Stimulated activated CD4-positive, alpha-beta T cell treated with anti-CD3 and anti-CD28 coated beads, Interleukin-1b, Interleukin-23, amount 100 ng/mL, for 48 hours (primary cell): ENCODE results near the gene EP400.
"Not testable (repeated sequence)": the region's sequence is repeated elsewhere in the genome, so short reads cannot be mapped to it uniquely, and the experiment has no call there.

Experiments used
- DNase-seq: peaks from one replicate; pipeline ENCODE4 v3.0.0-alpha.2; 2020

The EP400 gene

DNA sequence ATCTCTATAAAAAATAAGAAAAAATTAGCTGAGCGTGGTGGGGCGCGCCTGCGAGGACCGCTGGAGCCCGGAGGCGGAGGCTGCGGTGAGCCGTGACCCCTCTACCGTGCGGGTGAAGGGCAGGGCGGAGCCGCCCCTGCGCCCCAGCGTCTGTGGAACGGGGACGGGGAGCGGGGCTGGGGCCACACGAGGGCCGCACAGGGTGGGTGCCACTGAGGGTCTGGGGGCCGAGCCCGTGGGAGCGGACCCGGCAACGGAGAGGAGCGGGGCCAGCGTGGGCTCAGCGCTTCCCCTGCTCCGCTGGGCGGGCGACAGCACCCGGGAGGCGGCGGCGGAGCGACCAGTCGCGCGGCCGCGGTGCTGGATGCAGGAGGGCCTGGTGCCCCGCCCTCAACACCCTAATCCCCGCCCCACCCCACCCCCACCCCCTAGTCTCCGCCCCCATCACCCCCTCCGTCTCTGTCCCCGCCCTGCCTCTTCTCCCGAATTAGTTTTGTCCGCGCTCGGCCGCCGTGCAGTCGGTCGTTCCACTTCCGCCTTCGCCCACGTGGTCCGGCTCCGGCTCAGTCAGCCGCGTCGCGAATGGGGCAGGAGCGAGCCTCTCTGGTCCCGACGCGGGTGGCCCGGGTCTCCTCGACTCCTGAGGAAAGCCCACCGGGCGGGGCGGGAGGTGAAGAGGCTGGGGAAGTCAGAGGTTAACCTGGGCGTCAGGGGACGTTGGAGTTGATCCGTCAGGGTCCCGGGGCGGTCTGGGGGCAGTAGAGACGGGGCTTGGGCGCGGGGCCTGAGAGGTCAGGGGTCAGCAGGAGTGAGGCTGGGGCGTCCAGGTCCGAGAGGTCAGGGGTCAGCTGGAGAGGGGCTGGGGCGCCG is 20.8 kb upstream of the EP400 start, which contains the start of gene PUS1:
Gene PUS1, plus strand, starts transcription at position 566 of the 870 bp plus-strand sequence. CDS start 447 bp downstream, outside the sequence.
- DNase-seq, result peak; percentile 95

DNA sequence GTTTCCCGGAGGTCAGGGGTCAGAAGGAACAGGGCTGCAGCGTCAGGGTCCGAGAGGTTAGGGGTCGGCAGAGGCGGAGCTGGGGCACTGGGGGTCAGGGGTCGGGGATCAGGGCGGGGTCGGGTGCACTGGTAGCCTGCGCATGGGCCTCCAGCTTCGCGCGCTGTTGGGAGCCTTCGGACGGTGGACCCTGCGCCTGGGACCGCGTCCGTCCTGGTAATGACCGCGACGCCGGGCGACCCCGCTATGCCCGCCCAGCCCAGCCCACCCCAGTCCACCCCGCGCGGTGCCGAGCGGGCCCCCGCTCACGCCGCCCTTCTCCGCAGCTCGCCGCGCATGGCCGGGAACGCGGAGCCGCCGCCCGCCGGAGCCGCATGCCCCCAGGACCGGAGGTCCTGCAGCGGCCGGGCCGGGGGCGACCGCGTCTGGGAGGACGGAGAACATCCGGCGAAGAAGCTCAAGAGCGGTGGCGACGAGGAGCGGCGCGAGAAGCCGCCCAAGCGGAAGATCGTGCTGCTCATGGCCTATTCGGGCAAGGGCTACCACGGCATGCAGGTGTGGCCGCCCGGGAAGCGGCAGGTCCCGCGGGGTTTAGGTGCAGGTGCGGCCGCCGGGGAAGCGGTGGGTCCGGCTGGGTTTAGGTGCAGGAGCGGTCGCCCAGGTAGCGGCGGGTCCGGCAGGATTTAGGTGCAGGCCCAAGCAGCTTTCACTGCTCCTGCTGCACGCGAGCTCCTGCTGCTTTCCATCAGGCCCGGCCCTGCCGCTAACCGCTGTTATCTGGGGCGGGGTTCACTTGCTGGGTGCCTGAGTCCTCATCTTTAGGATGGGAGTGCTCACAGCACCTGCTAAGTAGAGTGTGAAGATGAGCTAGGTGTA is 19.9 kb upstream of the EP400 start:
- peak; percentile 25 for DNase-seq

DNA sequence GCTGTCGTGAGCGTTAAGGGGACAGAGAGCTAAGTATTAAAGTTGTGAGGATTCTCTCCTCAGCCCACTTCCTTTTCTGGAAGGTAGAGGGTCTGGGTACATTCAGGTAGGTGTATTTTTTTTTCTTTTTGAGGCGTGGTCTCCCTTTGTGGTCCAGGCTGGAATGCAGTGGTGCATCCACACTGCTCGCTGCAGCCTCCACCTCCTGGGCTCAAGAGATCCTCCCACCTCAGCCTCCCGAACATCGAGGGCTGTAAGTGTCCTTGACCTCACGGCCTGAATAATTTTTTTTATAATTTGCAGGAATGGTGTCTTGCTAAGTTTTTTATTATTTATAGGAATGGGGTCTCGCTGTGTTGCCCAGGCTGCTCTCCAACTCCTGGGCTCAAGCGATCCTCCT is 19.2 kb upstream of the EP400 start:
- DNase-seq, result no peak

DNA sequence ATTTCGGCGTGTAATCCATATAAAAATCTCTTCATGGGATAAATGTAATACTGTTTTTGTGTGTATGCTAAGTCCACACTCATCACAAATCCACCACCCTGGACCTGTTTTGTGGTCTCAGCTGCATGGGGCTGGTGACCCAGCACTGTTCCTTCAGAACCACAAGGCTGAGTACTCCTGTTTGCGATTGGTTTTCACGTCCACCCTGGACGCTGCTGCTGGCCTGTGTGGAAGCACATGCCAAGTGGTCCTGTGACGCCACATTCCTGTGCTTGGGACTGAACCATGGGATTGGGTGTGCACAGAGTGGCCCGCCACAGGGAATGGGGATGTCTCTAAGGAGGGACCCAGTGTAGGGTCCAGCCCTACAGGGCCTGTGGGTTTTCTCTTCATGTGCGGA is 16.4 kb upstream of the EP400 start:
- no peak for DNase-seq

DNA sequence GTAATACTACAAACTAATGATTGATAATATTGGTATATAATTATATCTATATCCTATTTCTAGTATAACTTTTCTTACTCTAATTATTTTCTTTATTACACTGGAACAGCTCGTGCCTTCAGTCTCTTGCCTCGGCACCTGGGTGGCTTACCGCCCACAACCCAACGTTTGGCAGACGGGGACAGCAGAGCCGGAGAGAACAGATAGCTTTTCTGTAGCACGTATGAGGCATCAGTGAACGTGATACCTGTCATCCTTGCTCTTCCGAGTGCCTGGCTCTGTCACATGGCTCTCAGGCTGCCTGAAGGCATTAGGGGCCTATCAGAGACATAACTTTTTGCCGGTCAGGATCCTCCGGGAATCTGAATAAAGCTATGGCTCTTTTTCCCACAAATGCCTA is 15.2 kb upstream of the EP400 start:
- no peak for DNase-seq

DNA sequence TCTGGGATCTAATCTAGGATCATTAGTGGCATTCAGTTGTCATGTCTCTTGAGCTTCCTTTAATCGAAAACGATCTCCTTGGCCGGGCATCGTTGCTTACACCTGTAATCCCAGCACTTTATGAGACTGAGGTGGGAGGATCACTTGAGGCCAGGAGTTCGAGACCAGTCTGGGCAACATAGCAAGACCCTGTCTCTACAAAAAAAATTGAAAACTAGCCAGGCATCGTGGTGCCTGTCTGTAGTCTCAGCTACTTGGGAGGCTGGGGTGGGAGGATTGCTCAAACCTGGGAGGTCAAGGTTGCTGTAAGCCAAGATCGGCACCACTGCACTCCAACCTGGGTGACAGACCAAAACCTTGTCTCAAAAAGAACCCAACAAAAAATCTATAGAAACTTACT is 11.7 kb upstream of the EP400 start:
- DNase-seq, result no peak

DNA sequence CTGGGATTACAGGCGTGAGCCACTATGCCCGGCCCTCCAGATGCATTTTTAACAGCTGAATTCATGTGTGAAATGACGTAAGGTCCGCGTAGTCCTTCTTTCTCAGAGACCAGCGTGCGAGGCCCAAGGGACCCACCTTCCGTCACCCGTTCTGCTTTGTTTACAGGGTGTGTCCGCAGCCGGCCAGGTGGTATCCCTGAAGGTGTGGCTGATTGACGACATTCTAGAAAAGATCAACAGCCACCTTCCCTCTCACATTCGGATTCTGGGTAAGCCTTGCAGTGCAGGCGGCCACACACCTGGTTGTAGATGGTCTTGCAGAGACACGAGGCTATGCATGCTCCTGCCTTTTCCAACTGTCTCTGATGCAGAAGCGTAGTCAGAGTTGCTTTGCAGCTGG is 10.7 kb upstream of the EP400 start:
- no peak for DNase-seq

DNA sequence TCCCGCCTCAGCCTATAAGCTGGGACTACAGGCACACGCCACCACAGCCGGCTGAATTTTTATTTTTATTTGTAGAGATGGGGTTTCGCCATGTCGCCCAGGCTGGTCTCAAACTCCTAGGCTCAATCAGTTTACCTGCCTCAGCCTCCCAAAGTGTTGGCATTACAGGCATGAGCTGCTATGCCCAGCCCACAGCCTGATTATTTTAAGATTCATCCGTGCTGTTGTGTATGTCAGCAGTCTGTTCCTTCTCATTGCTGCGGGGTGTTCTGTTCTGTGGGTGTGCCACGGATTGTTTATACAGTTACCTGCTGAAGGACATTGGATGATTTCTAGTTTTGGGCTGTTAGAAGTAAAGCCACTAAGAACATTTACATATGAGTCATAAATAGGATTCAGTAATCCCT is 9.6 kb upstream of the EP400 start:
- DNase-seq, result no peak

DNA sequence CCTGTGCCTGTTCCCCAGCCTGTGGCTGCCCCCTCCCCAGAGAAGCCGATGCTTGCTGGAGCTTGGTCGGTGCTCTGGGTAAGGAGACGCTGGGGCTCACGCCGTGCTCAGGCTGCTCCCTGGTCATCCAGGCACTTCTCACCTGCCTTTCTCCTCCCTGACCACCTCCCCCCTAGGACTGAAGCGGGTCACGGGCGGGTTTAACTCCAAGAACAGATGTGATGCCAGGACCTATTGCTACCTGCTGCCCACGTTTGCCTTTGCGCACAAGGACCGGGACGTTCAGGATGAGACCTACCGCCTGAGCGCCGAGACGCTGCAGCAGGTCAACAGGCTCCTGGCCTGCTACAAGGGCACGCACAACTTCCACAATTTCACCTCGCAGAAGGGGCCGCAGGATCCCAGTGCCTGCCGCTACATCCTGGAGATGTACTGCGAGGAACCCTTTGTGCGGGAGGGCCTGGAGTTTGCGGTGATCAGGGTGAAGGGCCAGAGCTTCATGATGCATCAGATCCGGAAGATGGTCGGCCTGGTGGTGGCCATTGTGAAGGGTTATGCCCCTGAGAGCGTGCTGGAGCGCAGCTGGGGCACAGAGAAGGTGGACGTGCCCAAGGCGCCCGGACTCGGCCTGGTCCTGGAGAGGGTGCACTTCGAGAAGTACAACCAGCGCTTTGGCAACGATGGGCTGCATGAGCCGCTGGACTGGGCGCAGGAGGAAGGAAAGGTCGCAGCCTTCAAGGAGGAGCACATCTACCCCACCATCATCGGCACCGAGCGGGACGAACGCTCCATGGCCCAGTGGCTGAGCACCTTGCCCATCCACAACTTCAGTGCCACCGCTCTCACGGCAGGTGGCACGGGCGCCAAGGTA is 8.4 kb upstream of the EP400 start:
- DNase-seq, result no peak

DNA sequence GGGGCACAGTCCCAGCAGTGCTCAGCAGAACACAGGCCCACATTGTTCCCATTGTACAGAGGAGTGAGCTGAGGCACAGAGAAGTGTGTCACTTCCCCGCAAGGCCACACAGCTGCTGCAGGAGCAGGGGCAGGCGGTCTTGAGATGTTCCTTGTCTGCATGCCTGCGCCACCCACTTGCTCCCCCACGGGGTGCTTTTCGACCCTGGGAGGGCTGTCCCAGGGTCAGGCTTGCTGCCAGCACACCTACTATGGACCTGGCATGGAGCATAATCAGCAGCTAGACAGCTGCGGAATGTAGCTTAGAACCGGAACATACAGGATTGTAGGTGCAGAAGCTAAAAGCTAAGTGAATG is 7.8 kb upstream of the EP400 start:
- no peak for DNase-seq

DNA sequence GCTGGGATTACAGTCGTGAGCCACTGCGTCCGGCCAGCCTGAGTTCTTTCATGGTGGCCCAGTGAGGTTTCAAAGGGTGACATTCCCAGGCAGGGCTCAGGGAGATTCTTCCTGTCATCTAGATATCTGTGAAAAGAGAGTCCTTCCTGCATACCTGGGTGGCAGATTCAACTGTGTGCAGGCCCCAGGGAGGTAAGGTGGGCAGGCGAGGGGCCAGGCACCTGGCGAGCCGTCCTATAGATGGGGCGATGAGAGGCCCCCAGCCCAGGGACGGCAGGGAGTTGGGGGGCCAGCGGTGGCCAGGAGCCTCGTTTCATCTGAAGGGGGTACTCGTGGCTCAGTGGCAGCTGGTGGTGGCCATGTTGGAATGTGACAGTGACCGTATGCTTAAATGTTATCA is 7.1 kb upstream of the EP400 start:
- no peak for DNase-seq

DNA sequence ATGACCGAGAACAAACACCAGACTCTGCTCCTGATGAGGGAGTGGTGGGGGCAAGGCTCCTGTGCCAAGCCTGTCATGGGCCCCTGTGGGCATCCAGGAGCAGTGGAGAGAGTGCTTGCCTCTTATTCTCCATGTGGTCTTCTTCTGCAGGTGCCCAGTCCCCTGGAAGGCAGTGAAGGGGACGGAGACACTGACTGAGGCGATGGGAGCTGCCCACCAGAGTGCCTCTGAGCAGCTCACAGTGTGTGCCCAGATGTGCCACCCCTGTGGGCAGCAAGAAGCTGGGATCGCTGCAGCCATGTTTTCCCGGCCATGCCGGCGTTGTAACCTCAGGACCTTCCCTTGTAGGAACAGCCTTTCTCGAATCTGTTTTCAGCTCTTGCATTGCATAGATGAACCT is 6.4 kb upstream of the EP400 start:
- no peak for DNase-seq

DNA sequence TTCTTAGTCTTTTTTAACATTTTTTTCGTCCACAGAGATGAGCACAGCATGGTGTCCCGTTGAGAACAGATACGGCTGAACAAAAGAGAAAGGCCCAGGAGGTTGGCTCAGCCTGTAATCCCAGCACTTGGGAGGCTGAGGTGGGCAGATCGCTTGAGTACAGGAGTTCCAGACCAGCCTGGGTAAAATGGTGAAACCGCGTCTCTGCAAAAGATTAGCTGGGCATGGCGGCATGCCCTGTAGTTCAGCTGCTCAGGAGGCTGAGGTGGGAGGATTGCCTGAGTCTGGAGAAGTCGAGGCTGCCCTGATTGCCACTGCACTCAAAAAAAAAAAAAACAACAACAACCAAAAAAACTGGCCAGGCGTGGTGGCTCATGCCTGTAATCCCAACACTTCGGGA is 5.9 kb upstream of the EP400 start:
- DNase-seq, result no peak

DNA sequence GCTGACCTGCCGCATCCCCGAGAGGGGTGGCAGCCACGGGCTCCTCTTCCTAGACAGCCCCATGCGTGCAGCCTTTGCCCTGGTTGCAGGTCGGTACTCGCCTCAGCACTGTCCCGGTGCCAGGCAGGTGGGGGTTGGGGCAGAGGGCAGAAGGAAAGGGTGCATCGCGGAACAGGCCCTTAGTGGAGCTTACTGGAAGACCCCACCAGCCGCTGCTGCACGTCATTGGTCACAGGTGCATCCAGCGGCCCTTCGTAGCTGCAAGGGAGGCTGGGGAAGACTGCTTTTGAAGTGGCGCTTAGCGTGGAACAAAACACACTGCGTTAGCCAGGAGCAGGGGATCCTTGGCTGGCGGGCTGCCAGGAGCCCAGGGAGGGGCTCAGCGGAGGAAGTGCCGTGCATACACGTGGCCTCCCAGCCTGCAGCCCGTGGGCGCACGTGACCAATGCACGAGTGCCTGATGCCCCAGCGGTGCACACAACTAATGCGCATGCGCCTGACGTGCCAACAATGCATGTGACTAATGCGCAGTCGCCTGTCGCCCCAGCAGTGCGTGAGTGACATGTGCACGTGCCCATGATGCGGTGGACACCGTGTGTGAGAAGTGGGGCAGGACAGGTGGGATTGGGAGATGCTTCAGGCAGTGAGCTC is 5.0 kb upstream of the EP400 start:
- no peak for DNase-seq

DNA sequence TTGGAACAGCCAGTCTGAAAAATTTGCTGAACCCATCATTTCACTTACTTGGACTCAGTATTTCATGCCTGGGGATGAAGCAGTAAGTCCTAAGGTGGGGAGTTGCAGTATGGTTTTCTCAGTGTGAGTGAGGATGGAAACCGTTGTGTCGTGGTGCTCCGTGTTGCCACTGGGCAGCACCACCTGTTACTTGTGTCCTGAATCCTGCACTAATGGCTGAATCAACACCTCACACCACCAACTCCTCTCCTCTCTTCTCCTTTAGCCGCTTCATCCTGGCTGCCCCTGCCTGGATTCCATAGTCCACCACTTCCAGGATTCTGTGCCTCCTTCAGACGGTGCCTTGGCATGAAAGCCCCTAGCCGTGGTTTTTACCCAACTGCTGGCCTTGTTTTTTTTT is 3.0 kb upstream of the EP400 start:
- no peak for DNase-seq

DNA sequence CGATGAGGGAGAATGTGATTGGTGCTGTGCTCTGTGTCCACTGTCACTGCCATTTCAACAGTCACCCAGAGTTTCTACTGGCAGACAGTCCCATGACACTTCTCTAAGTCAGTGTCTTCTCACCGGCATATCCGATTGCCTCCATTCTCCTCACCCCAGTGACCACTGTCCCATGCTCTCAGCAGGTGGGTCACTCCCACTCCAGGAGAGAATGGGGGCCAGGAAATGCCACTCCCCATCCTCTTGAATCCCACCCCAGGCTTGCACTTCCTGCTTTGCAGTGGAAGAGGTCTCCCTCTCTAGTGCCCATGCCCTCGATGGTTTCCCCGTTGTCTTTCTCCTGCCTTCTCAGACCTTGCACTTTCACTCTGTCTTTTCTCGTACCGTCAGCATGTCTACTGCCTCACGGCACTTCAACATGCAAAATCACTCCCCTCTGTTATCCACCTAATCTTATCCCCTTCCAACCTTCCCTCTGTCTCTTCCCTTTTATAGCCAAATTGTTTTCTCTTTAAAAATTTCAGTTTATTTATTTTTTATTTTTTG is 2.2 kb upstream of the EP400 start:
- DNase-seq, result no peak

DNA sequence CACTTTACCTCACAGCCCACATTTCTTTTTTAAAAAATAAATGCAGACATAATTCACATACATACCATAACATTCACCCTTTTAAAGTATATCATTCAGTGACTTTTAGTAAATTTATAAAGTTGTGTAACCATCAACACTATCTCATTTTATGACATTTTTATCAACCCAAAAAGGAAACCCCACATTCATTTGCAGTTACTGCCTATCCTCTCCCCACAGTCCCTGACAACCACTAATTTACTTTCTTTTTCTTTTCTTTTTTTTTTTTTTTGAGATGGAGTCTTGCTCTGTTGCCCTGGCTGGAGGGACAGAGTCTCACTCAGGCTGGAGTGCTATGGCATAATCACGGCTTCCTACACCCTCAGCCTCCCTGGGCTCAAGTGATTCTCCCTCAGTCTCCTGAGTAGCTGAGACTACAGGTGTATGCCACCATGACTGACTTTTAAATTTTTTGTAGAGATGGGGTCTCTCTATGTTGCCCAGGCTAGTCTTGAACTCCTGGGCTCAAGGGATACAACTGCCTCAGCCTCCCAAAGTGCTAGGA is 1.5 kb upstream of the EP400 start:
- no peak for DNase-seq

DNA sequence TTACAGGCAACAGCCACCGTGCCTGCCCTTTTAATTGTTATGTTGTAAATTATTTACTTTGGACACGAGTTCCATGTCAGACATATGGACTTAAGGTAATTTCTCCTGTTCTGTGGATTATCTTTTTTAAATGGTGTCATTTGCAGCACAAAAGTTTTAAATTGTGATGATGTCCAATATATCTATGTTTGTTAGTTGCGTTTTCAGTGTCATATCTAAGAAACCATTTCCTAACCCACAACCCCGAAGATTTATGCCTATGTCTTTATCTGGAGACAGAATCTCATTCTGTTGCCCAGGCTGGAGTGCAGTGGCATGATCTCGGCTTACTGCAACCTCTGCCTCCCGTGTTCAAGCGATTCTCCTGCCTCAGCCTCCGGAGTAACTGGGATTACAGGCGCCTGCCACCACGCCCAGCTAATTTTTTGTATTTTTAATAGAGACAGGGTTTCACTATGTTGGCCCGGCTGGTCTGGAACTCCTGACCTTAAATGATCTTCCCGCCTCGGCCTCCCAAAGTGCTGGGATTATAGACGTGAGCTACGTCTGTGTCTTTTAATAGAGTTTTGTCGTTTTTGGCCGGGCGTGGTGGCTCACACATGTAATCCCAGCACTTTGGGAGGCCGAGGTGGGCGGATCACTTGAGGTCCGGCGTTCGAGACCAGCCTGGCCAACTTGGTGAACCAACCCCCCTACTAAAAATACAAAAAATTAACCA is 870 bp upstream of the EP400 start:
- not testable (repeated sequence) for DNase-seq

DNA sequence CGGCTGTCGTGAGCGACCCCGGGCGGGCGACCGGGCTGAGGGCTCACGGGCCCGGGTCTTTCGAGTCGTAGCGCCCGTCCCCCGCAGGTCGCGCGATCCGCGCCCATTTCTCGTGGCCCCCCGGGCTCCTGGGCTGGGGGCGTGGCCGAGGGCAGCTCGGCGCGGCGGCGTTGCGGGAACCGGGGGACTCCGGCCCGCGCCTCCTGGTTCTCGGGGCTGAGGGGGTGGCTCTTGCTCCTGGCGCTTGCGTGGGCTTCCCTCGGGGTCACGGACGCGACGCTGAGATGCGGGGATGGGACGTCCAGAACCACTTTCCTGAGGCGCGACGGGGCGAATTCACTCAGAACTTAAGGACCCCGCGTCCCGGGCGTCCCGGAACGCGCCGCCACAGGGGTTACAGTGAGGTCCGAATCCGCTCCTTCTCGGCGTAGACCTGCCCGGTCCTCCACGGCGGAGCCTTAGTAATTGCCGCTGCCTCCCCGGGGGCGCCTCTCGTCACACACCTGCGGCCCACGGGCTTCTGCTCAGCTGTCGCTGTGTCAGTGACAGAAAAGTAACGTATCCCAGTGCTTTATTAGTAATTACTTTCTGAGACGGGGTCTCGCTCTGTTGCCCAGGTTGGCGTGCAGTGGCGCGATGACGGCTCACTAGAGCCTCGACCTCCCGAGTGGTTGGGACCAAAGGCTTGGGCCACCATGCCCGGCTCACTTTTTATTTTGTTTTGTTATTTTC is 606 bp downstream of the EP400 start:
- peak; percentile 43 for DNase-seq

DNA sequence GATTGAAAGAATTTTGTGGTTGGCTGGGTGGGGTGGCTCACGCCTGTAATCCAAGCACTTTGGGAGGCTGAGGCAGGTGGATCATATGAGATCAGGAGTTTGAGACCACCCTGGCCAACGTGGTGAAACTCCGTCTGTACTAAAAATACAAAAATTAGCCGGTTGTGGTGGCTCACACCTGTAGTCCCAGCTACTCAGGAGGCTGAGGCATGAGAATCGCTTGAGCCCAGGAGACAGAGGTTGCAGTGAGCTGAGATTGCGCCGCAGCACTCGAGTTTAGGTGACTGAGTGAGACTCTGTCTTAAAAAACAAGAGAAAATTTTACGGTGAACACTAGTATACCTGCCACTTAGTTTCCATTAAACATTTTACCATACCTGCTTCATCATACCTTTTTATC is 4.1 kb downstream of the EP400 start:
- DNase-seq, result not testable (repeated sequence)
